Activated CD4-positive, alpha-beta T cell treated with anti-CD3 and anti-CD28 coated beads for 36 hours (primary cell): ENCODE data around the gene RPL3. TPM values are rescaled to one million over a fixed set of nuclear protein-coding genes. Genes with fewer than 3 reads are reported as not detected.

Source experiments
- ATAC-seq: fragments of 200-7000 bp; cut with Tn5 transposase; one replicate; pipeline ENCODE4 v1.10.0; 2021; ENCODE audit warnings: mild to moderate bottlenecking, moderate library complexity
- CTCF ChIA-PET: fragments of 350-600 bp; sonication (Branson Sonifier 250); formaldehyde crosslinking; loops from one replicate; lab custom pipeline; 2021; ENCODE audit warnings: antibody characterized with exemption; lab: Charles Lee
- POLR2A ChIA-PET: fragments of 350-600 bp; sonication (Branson Sonifier 250); formaldehyde crosslinking; loops from one replicate; lab custom pipeline; 2021; ENCODE audit warnings: antibody characterized with exemption, inconsistent platforms; lab: Charles Lee
- DNase-seq: peaks from one replicate; pipeline ENCODE4 v3.0.0-alpha.2; 2020
- H3K27ac Mint-ChIP-seq: one replicate; pipeline ENCODE4 v1.8.0; 2021; ENCODE audit warnings: mixed read lengths
- H3K27me3 Mint-ChIP-seq: one replicate; pipeline ENCODE4 v1.8.0; 2021; ENCODE audit warnings: mixed read lengths
- H3K36me3 Mint-ChIP-seq: one replicate; pipeline ENCODE4 v1.8.0; 2021; ENCODE audit warnings: low read depth, mixed read lengths
- H3K4me1 Mint-ChIP-seq: one replicate; pipeline ENCODE4 v1.8.0; 2021; ENCODE audit warnings: mixed read lengths
- H3K4me3 Mint-ChIP-seq: one replicate; pipeline ENCODE4 v1.8.0; 2021; ENCODE audit warnings: mild to moderate bottlenecking, moderate library complexity, mixed read lengths
- H3K9me3 Mint-ChIP-seq: one replicate; pipeline ENCODE4 v1.8.0; 2021; ENCODE audit warnings: low read depth, mixed read lengths
- intact Hi-C, 2 experiments: fragments of 100-400 bp; cut with DNase I in 1 of 2; cut with micrococcal nuclease in 1 of 2; formaldehyde crosslinking; loops; one replicate each; pipeline versions ENCODE4 v1.14.2 to v1.15.1; 2022 to 2024; cut with DNase I, micrococcal nuclease
- total RNA-seq, 2 experiments: library from RNA; stranded (reverse); gene quantifications; one replicate each; pipeline ENCODE4 v1.2.3, GENCODE V29; 2021

Gene RPL3
- total RNA-seq, 2 experiments from 2014 or later: 2,519 to 3,155 TPM

DNA sequence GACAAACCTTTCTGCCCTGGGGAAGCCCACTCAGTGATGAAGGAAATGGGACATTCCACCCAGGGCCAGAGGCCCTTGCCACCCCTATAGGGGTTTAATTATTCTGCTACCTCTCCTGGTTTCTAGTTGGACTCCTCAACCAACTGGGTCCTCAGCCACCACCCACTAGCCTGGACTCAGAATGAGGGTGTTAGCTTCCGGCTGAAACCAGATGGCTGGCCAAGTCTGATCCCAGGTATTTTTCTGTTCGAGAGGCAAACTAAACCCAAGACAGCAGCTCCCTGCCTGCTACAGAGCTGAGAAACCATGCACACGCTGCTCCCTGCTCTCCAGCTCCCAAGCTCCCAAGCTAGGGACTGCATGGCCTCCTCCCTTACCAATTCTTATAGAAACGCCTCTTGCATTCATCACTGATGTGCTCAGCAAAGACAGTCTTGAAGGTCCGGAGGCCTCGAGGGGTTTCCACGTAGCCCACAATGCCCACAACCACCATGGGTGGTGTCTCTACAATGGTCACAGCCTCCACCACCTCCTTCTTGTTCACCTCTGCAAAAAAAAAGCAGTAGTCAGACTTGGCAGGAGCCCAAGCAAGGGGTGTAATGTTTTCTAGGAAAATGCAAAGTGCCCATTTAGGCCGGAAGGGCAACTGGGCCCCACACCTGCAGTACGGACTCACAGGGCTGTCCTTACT lies 2.2 kb downstream of the RPL3 start:
- H3K4me1 Mint-ChIP-seq: peaks cover 35% of the 10 kb centered on the region
- peaks cover 74% of the 10 kb centered on the region for H3K36me3 Mint-ChIP-seq
- intact Hi-C loops: loop anchor here (2.0 to 10.0 kb wide), 5 partner anchors 165 to 612 kb away; partner anchors contain the start of genes APOBEC3C (in 1 of the 2), CBX6 (in 1 of the 2), CBX7 (in 1 of the 2) and GTPBP1 (in 1 of the 2)
- no peaks in the 10 kb centered on the region for H3K9me3 Mint-ChIP-seq
- no peaks in the 10 kb centered on the region for H3K27me3 Mint-ChIP-seq
- H3K27ac Mint-ChIP-seq: peak overlapping the region; percentile 100
- ChIA-PET POLR2A (interaction anchor here (0.7 to 2.7 kb wide), 12 partner anchors 10 to 1107 kb away, joined by 3 to 11 read pairs (median 4); partner anchors contain the start of genes ATF4 and MIEF1), CTCF (interaction anchor here (0.6 to 4.8 kb wide), 17 partner anchors 10 to 447 kb away, joined by 3 to 37 read pairs (median 4); partner anchors contain the start of gene SYNGR1)
- peak; percentile 49 for DNase-seq
- ATAC-seq: no peak
- peak overlapping the region; percentile 100 for H3K4me3 Mint-ChIP-seq

DNA sequence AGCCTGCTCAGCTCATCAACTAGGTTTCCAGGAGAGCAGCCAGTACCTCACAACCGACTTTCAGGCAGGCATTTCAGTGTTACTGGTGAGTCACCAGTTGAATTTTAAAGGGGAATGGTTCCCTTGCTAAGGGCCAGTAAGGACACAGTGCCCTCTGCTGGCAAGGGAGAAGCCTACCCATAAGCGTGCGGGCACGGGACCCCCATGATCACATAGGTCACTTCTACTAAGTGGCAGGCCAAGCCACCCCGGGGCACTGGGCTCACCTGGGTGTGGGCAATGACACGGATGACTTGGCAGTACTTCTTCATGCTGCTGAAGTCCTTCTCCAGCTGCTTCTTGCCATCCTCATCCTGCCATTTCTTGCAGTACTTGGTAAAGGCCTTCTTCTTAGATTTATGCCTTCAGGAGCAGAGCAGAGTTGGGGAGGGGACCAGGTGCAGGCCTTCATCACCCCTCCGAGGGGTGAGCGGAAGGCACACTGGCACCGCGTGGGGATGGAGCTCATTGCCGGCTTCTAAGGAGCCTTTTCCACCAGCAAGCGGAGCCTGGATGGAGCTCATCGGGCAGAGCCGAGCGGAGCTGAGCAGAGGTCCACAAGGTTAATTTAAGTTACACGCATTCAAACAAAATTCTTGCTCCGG lies 2.9 kb downstream of the RPL3 start:
- H3K36me3 Mint-ChIP-seq: peaks cover 78% of the 10 kb centered on the region
- POLR2A ChIA-PET: interaction anchor here (0.6 to 2.7 kb wide), 14 partner anchors 9 to 1107 kb away, joined by 3 to 11 read pairs (median 4); partner anchors contain the start of gene ATF4
- peak; percentile 41 for ATAC-seq
- CTCF ChIA-PET: interaction anchor here (0.5 to 4.8 kb wide), 20 partner anchors 10 to 1662 kb away, joined by 3 to 37 read pairs (median 4); partner anchors contain the start of gene SYNGR1
- no peaks in the 10 kb centered on the region for H3K9me3 Mint-ChIP-seq
- intact Hi-C loops: loop anchor here (1.0 to 10.0 kb wide), 6 partner anchors 145 to 612 kb away; partner anchors contain the start of genes APOBEC3C (in 1 of the 2), CBX6 (in 1 of the 2), CBX7 (in 1 of the 2) and GTPBP1 (in 1 of the 2)
- H3K4me1 Mint-ChIP-seq: peaks cover 36% of the 10 kb centered on the region
- DNase-seq: peak; percentile 90
- no peaks in the 10 kb centered on the region for H3K27me3 Mint-ChIP-seq
- H3K27ac Mint-ChIP-seq: peak overlapping the region; percentile 100
- H3K4me3 Mint-ChIP-seq: peak overlapping the region; percentile 100

DNA sequence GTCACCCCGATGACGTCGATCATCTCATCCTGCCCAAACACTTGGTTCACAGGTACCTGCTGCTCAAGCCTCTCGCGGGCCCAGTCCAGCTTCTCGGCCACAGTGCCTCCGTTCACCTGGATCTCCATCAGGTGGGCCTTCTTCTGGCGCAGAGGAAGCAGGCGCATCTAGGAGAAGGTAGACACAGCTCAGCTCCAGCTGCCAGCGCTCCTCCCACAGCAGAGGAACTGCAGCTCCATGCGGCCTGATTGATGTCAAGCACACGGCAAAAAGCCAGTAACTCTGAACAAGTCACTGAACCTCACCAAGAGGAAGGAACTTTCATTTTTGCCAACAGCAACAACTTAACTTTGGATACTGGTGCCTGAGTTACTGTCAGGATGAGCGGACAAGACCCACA lies 4.0 kb downstream of the RPL3 start:
- H3K4me1 Mint-ChIP-seq: peaks cover 35% of the 10 kb centered on the region
- POLR2A ChIA-PET: interaction anchor here (0.6 to 2.7 kb wide), 6 partner anchors 8 to 394 kb away, joined by 3 to 6 read pairs (median 5); partner anchors contain the start of gene RPS19BP1
- ATAC-seq (no peak), DNase-seq (no peak)
- peaks cover 81% of the 10 kb centered on the region for H3K36me3 Mint-ChIP-seq
- CTCF ChIA-PET: interaction anchor here (0.6 to 4.8 kb wide), 9 partner anchors 9 to 401 kb away, joined by 3 to 37 read pairs (median 4); no protein-coding TSS in a partner anchor
- H3K27me3 Mint-ChIP-seq: no peaks in the 10 kb centered on the region
- H3K9me3 Mint-ChIP-seq: no peaks in the 10 kb centered on the region
- intact Hi-C loops: loop anchor here (5.0 to 10.0 kb wide), 4 partner anchors 163 to 592 kb away; partner anchors contain the start of genes APOBEC3C (in 1 of the 2), CBX6 (in 1 of the 2) and CBX7 (in 1 of the 2)
- peak overlapping the region; percentile 100 for H3K27ac Mint-ChIP-seq
- peak overlapping the region; percentile 100 for H3K4me3 Mint-ChIP-seq

DNA sequence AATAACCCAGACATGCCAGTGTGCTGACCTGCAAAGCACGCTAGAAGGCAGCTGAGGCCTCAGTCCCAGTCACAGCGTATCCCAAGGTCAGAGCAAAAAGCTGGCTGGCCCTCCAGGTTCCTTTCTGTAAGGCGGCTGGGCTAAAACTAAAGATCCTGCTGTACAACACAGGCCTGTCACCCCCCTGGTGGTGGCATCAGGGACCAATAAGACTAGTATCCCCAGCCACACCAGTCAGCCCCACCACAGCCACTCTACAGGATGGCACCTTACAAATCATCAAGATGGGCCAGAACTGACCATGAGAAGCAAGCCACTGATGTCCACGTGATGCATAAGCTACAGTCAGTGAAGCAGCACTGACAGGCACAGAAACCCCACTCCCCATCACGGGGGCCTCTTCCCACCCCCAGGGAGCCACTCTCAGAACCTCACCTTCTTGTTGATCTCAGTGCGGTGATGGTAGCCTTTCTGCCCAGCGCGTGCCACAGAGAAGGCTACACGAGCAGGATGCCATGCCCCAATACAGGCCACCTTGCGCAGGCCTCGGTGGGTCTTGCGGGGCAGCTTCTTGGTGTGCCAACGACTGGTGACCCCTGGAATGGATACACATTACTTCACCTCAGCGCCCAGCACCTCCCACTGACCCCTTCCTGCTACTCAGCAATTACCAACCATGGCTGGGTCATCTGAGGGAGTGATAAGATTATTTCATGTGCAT lies 5.0 kb downstream of the RPL3 start:
- H3K9me3 Mint-ChIP-seq: no peaks in the 10 kb centered on the region
- ChIA-PET CTCF (interaction anchor here (0.5 to 4.8 kb wide), 6 partner anchors 8 to 836 kb away, joined by 3 to 37 read pairs (median 4); no protein-coding TSS in a partner anchor), POLR2A (interaction anchor here (0.7 to 1.8 kb wide), 5 partner anchors 144 to 373 kb away, joined by 3 to 5 read pairs (median 3); partner anchors contain the start of gene RPS19BP1)
- H3K4me3 Mint-ChIP-seq: peak overlapping the region; percentile 100
- H3K27ac Mint-ChIP-seq: peak overlapping the region; percentile 14
- no peaks in the 10 kb centered on the region for H3K27me3 Mint-ChIP-seq
- H3K36me3 Mint-ChIP-seq: peaks cover 78% of the 10 kb centered on the region
- intact Hi-C loops: loop anchor here (5.0 to 10.0 kb wide), 2 partner anchors 97 to 300 kb away; partner anchors contain the start of gene APOBEC3C (in 1 of the 2)
- ATAC-seq (no peak), DNase-seq (peak; percentile 32)
- peaks cover 35% of the 10 kb centered on the region for H3K4me1 Mint-ChIP-seq

DNA sequence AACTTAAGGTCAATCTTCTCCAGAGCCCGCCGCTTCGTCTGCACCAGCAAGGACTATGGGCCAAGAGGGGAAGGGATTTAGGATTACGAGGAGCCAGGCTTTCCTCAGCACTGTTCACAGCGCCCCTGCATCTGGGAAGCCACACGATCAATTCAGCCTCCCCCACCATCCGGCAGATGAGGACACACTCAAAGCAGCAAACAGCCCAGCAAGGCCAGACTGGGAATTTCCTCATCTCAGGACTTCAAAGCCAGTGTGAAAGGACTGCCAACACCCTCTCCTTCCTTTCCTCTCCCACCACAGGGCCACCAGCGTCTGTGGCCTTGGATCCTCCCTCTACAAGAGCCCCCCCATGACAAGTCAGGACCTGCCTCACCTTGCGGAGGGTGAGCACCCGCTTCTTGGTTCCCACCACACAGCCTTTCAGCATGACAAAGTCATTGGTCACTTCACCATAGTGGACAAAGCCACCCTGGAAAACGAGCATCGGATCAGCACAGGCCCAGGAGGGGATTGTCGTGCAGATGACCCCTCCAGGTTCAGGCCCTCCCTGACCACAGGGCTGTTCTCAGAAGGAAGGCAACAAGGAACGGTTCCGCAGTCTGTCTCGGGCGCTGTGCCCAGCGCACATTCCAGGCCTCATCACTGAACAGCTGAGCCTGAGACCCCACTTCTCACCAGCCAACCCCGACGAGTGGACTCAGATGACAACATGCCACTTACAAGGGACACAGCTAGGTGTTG lies 6.0 kb downstream of the RPL3 start:
- no peaks in the 10 kb centered on the region for H3K9me3 Mint-ChIP-seq
- CTCF ChIA-PET: interaction anchor here (1.4 to 4.6 kb wide), 2 partner anchors 141 to 443 kb away, joined by 3 to 70 read pairs; no protein-coding TSS in a partner anchor
- POLR2A ChIA-PET: interaction anchor here (0.7 to 1.0 kb wide), 2 partner anchors 149 to 372 kb away, joined by 3 read pairs; no protein-coding TSS in a partner anchor
- H3K27me3 Mint-ChIP-seq: no peaks in the 10 kb centered on the region
- peaks cover 68% of the 10 kb centered on the region for H3K36me3 Mint-ChIP-seq
- H3K4me3 Mint-ChIP-seq: no peak overlapping the region
- DNase-seq (no peak), ATAC-seq (no peak)
- no peak overlapping the region for H3K27ac Mint-ChIP-seq
- intact Hi-C loops: loop anchor here (5.0 to 10.0 kb wide), 2 partner anchors 96 to 299 kb away; partner anchors contain the start of gene APOBEC3C (in 1 of the 2)
- H3K4me1 Mint-ChIP-seq: peaks cover 35% of the 10 kb centered on the region

DNA sequence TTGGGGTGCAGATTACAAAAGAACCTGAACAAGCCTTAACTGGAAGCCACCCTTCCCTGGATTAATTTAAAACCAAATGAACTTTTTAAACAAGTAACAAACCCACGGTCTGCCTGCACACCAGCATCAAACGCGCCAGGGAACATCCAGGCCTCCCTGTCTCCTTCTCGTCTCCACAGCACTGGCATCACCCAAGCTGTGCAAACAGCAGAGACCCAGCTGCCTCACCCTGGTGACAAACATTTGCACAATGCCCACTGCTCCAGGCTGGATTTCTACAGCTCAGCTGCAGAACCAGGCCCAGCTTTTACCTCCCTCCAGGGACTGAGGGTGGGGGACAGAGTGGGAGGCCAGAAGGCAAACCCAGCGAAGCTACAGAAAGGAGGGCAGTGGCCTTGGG lies 7.0 kb downstream of the RPL3 start:
- intact Hi-C loops: loop anchor here (5.0 to 10.0 kb wide), 2 partner anchors 95 to 298 kb away; partner anchors contain the start of gene APOBEC3C (in 1 of the 2)
- Mint-ChIP-seq H3K9me3 (no peaks in the 10 kb centered on the region), H3K4me1 (peaks cover 29% of the 10 kb centered on the region), H3K27ac (no peak overlapping the region), H3K36me3 (peaks cover 58% of the 10 kb centered on the region), H3K27me3 (no peaks in the 10 kb centered on the region), H3K4me3 (no peak overlapping the region)
- peak; percentile 19 for DNase-seq
- ChIA-PET POLR2A (interaction anchor here (0.6 to 3.2 kb wide), 2 partner anchors 7 to 210 kb away, joined by 3 to 27 read pairs; partner anchors contain the start of gene RPL3), CTCF (interaction anchor here (0.6 to 4.6 kb wide), 4 partner anchors 110 to 442 kb away, joined by 3 to 70 read pairs (median 3); no protein-coding TSS in a partner anchor)
- ATAC-seq: no peak

DNA sequence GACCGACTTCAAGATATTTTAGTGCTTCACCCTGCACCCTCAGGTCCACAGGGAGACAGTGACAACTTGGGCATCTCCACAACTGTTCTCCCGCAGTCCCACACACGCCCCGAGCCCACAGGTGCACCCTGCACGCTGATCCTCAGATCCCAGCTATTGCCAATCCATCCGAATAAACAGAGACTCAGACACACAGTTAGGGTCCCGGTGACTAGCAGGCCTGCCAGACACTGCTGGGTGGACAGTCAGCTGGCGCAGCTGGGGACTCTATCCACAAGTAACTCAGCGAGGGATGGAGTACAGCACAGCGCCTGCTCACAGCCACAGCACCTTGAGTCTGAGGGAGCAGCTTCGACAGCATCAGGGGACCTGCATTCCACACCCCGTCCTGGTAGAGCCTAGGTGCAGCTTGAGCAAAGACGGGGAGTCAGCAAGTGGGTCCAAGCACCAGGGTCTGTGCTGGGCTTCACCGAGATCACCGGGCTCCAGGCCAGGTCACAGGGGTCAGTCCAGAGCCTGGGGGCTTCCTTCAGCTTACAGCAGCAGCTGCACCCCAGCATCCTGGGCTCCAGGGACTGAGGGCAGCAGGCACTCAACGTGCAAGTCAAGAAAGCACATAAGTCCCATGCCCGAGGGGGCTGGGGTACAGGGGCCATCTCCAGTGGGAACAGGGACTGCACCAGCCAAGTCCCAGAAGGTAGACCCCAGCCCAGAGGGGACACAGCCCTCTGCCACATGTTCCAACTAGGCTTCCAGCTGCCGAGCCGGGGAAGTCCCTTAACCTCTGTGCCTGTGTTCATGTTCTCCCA lies 7.6 kb downstream of the RPL3 start:
- Mint-ChIP-seq H3K27me3 (no peaks in the 10 kb centered on the region), H3K9me3 (no peaks in the 10 kb centered on the region), H3K36me3 (peaks cover 51% of the 10 kb centered on the region), H3K4me3 (no peak overlapping the region), H3K27ac (peak overlapping the region; percentile 29), H3K4me1 (peaks cover 23% of the 10 kb centered on the region)
- ChIA-PET CTCF (interaction anchor here (0.6 to 4.6 kb wide), 14 partner anchors 8 to 1100 kb away, joined by 3 to 70 read pairs (median 4); partner anchors contain the start of gene RPL3), POLR2A (interaction anchor here (0.5 to 3.2 kb wide), 10 partner anchors 7 to 543 kb away, joined by 3 to 27 read pairs (median 4); partner anchors contain the start of gene RPL3)
- intact Hi-C loops: loop anchor here (1.0 to 10.0 kb wide), 3 partner anchors 94 to 297 kb away; partner anchors contain the start of gene APOBEC3C (in 1 of the 2)
- peak; percentile 44 for DNase-seq
- ATAC-seq: peak; percentile 5

DNA sequence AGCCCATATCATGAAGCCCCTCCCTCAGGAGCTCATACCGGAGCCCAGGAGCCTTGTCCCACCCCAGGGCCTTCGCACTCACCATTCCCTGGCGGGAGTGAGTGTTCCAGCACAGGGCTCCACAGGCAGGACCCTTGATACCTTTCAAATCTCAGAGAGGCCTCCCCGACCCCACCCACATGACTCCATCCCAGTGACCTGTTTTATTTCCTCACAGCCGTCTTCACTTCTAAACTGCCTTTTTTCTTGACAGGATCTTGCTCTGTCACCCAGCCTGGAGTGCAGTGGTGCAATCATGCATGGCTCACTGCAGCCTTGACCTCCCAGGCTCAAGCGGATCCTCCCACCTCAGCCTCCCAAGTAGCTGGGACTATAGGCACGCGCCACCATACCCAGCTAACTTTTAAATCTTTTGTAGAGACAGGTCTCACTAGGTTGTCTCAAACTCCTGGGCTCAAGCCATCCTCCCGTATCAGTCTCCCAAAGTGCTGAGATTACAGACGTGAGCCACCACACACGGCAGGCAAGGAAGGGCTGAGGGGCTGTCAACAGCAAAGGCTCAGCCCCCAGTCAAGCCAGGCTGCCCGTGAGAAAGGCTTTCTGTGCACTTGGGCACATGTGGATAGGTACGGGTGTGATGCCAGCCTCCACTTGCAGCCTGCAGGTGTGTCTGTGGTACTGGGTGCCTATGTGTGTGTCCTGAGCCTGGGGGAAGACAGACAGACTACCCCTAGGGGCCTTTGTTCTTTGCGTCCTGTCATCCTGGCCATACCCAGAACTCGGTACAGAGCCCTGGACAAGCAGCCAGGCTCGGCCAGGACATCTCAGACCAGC lies 9.3 kb downstream of the RPL3 start:
- intact Hi-C loops: loop anchor here (5.0 to 10.0 kb wide), 2 partner anchors 93 to 295 kb away; partner anchors contain the start of gene APOBEC3C (in 1 of the 2)
- H3K27ac Mint-ChIP-seq: no peak overlapping the region
- H3K4me1 Mint-ChIP-seq: peaks cover 11% of the 10 kb centered on the region
- H3K27me3 Mint-ChIP-seq: no peaks in the 10 kb centered on the region
- H3K36me3 Mint-ChIP-seq: peaks cover 34% of the 10 kb centered on the region
- DNase-seq (no peak), ATAC-seq (no peak)
- no peak overlapping the region for H3K4me3 Mint-ChIP-seq
- ChIA-PET CTCF (interaction anchor here (0.6 to 4.6 kb wide), 13 partner anchors 9 to 336 kb away, joined by 3 to 70 read pairs (median 4); partner anchors contain the start of gene RPL3), POLR2A (interaction anchor here (0.7 to 3.2 kb wide), 8 partner anchors 9 to 441 kb away, joined by 3 to 27 read pairs (median 4); partner anchors contain the start of gene RPL3)
- H3K9me3 Mint-ChIP-seq: no peaks in the 10 kb centered on the region
